CD4-positive, alpha-beta T cell treated with Interleukin-4 for 1 hour (primary cell): ENCODE data around the gene NAB2.
"Not testable (repeated sequence)": the region's sequence is repeated elsewhere in the genome, so short reads cannot be mapped to it uniquely, and the experiment has no call there.

ENCODE experiments used
- DNase-seq, 2 donors: peaks; one replicate each; pipeline ENCODE4 v3.0.0-alpha.2; 2020 to 2022

NAB2 gene

DNA sequence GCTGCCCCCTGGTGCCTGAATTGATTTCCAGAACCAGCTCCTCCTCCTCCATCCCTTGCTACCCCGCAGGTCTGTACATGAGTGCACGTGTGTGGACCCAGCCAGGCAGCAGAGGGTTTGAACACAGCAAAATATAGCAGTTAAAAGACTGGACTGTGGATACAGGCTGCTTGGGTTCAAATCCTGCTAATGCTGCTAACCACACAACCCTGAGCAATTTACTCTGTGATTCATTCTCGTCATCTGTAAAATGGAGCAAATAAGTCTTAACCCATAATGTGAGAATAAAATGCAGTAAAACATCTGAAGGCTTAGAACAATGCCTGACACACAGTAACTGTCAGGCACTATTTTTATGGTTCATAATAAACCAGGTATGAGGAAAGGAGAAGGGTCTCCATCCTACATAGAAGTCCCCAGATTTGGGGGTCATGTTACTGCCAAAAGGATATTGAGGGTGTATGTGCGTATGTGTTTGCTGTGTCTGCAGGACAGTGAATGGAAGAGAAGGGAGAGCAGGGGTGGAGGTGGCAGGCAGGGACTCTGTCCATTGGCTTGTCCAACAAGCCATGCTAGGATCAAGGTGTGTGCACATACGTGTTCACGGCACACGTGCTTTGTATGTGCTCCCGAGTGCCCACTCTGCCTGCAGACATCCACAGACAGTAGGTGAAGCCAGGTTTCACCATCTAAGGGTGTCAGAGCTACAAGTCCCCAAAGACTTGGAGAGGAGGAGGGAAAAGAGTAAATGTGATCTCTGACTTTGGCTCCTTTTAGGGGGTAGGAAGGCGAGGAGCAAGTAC, 23.8 kb downstream of the NAB2 start:
- no peak for DNase-seq

DNA sequence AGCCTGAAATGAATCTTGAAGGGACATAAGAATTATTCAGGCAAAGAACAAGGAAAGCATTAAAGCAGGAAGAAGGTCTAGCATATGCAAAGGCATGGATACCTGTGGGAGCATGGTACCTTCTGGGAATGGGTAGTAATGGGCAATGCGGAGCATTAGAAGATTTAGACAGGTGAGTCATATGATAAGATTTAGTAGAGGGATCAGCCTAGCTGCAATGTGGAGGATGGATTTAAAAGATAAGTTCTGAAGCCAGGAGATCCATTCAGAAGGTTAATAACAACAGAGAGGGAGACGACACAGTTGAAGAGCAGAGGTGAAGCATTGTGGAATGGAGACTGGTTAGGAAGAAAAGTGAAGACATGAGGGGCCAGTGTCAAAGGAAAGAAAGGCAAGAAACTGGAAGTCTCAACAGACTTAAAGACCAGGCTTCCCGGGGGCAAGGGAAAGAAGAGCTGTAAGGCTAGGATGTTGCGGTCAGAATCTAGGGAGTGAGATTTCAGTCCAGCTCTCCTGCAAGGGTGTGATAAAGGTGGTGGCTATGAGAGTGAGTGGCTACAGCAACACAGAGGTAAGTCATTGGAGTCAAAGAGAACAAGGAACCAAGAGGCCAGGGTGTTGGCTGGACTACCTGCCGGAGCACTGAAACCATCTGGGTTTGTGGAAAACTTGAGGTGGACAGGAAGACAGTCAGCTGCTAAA, 27.8 kb downstream of the NAB2 start:
- no peak for DNase-seq

DNA sequence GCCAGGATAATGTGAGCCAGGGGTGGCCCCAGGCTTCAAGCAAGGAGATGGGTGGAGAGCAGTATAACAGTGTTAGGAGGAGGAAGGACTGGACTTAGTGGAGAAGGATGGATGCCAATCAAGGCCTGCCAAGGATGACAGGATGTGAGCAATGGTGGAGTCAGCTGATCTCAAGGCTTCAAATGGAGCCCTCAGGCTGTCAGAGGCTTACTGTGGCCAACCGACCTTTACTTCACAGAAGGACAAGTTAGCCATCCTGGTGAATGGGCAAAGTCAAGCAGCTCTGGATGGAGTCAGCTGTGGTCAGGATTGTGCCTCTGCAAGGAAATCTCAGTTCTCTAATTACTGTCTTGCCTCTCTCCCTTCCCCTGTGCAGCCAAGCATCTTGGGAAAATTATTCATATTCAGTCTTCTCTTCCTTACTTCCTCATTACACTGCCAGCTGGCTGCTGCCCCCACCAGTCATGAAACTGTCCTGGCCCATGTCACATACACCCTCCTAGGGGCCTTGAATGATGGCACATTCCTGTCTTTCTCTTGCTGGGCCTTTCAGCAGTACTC, 29.9 kb downstream of the NAB2 start:
- DNase-seq = peak in 1 of 2 donors; percentile 31

DNA sequence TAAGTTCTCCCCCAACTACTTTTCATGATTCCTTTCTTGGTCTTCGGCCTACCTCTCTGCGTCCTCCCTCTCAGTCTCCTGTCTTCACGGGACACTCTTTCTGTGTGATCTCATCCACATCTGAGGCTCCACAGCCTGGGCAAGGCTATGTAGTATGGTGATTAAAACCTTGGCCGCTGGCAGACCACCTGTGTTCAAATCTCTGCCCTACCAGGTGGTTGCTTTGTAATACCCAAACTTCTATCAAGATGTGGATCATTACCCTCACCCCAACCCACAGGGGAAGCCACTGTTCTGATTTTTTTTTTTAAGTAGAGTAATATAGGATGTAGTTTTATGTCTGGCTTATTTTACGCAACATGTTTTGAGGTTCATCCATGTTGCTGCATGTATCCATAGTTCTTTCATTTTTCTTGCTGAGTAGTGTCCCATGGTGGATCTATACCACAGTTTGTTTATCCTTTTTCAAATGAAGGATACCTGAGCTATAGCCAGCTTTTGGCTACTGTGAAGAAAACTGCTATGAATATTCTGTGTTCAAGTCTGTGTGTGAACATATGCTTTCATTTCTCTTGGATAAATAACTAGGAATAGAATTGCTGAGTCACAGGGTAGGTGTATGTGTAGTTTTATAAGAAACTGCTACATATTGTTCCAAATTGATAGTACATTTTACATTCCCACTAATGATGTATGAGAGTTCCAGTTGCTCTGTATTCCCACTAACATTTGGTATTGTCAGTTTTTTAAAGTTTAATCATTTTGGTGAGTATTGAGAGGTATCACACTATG, 30.6 kb downstream of the NAB2 start:
- DNase-seq = no peak

DNA sequence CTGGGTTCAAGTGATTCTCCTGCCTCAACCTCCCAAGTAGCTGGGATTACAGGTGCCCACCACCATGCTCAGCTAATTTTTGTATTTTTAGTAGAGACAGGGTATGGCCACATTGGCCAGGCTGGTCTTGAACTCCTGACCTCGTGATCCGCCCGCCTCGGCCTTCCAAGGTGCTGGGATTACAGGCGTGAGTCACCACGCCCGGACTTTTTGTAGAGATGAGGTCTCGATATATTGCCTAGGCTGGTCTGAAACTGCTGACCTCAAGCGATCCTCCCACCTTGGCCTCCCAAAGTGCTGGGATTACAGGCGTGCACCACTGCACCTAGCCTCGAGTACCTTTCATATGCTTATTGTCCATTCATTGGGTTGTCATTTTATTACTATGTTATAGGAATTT, 31.8 kb downstream of the NAB2 start:
- not testable (repeated sequence) for DNase-seq

DNA sequence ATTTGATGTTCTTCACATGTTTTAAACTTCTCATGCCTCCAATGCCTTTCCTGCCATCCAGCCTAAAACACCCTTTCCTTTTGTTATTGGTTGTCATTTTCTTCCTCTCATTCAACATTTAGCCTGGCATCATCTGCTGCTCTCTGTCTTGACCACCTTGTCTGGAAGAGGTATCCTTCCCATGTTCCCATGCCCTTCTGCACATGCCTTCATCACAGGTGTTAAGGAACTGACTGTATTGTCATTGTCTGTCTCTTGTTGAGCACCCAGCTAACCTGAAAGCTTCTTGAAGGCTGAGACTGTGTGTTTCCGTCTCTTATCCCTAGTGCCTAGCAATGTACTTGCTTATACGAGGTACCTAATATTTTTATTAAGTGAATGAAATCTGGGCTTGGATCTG, 34.9 kb downstream of the NAB2 start:
- no peak for DNase-seq

DNA sequence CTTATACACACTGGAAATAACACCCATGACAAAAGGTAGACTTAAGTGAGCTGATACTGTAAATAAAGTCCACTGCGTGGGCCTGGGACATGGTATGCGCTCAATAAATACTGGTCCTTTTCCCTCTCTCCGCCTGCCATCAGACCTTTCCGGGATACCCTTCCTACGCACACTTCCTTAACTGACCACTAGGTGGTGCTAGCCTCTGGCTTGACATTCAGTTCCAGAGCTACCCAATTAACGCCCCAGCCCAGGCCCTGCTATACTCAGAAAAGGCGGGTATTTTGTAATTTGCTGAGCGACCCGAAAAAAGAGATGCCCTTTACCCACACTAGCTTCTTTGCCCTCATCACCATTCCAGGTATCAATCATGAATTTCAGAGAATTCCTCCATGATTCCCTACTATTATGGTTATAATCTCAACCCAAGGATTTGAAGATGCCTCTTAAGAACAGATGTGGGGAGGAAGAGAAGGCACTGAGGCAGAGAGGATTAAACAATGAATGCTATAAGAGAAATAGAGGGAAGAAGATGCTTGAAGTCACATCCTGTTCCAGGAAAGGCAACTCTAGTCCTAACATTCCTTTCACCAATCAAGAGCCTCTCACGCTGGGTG, 35.5 kb downstream of the NAB2 start:
- DNase-seq = peak; percentile 79 to 85

DNA sequence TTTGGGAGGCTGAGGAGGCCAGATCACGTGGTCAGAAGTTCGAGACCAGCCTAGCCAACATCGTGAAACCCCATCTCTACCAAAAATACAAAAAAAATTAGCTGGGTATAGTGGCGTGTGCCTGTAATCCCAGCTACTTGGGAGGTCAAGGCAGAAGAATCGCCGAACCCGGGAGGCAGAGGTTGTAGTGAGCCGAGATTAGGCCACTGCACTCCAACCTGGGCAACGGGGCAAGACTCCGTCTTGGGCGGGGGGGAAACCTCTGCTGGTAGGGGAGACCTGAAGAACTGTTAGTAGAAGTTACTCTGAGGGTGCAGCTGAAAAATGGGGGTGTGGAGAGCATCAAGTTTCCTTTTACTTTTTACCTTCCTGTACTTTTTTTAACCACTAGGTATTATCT, 37.1 kb downstream of the NAB2 start:
- no peak for DNase-seq

DNA sequence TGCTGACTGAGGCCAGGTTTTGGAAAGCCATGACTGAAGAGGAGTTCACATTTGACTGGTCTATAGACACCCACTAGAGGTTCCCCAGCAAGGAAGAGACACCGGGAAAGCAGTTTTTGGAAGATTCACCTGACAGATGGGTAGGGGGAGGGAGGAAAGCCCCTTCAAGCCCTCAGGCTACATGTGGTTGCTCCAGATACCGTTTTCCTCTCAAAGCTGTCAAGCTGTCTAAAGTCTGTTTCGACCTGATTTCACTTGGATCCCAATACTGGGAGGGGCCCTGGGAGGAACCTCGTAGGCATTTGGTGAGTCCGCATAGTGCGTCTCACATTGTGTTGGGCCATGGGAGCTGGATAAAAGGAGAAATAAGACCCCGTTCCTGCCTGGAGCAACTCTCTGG, 37.6 kb downstream of the NAB2 start:
- no peak for DNase-seq

DNA sequence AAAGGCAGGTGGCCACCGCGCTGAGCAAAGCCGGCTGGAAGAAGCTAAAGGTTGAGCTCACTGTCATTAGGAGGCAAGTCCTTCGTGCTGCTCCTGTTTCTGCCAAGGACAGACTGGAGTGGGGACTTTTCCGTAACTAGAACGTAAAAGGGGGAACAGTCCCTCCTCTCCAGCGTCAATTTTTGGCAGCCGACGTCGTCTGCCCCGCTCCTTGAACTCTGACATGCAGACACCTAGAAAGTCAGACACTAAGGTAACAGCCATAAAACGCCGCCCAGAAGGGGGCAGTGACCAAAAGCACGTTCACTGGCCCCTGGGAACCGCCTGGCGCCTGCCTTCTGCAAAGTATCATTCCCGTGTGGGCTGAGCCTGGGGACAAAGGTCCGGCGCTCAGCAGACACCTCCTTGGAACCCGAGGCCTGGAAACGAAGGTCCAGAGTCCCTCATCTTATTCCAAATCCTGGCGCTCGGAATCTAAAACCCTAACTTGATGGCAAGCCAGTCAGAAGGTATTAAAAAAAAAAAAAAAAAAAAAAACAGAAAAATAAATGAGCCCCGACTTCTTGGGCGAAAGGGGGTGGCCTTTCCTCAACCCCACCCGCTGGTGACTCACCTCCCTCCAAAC, 38.3 kb downstream of the NAB2 start:
- DNase-seq = peak; percentile 41 to 68

DNA sequence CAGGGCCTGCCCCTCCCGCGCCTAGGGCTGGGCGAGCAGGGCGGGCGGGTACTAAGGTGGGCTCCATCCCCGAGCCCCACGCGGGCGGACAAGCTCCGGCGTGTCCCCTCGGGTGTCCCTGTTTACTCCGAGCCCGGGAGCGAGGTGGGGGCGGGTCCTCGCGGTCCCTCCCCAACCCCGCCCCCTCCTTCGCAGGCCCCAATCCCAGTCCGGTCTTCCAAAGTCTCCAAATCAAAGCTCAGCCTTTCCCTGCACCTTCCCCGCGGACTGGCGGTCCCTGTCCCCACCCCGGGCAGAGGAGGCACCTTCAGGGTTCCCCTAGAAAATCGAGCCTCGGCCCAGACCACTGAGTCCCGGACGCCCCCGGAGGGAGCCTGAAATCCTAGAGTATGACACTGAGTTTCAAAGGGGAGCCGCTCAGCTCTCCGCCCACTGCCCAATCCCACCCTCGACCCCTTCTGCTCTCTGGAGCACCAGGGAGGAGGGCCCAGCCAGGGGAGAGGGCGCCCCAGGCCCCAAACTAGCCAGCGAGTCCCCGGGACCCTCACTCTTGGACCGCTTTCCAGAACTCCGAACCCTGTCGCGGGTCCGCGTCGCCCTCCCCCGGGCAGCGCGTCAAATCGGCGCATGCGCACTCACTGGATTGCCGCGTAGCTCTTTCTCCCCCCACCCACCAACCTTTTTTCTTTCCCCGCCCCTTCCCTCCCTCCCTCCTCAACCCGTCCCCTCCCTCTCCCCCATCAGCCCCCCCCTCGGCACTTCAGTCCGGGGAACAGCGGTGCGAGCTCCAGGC, 39.0 kb downstream of the NAB2 start, which contains the start of gene LRP1:
LRP1 (plus strand) TSS at position 758 of the 793 bp plus-strand sequence. CDS start 482 bp downstream, outside the sequence.
- DNase-seq = peak; percentile 80 to 83

DNA sequence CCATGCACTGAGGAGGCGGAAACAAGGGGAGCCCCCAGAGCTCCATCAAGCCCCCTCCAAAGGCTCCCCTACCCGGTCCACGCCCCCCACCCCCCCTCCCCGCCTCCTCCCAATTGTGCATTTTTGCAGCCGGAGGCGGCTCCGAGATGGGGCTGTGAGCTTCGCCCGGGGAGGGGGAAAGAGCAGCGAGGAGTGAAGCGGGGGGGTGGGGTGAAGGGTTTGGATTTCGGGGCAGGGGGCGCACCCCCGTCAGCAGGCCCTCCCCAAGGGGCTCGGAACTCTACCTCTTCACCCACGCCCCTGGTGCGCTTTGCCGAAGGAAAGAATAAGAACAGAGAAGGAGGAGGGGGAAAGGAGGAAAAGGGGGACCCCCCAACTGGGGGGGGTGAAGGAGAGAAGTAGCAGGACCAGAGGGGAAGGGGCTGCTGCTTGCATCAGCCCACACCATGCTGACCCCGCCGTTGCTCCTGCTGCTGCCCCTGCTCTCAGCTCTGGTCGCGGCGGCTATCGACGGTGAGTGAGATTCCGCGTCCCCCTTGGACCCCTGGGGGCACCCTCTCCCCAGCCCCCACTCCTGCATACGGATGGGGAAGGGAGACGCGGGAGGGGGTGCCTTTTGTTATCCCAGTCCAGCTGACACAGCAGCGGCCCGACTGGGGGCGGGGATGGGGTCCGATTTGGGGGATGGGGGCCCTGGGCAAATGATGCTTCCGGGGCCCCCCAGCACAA, 39.8 kb downstream of the NAB2 start:
- DNase-seq = no peak

DNA sequence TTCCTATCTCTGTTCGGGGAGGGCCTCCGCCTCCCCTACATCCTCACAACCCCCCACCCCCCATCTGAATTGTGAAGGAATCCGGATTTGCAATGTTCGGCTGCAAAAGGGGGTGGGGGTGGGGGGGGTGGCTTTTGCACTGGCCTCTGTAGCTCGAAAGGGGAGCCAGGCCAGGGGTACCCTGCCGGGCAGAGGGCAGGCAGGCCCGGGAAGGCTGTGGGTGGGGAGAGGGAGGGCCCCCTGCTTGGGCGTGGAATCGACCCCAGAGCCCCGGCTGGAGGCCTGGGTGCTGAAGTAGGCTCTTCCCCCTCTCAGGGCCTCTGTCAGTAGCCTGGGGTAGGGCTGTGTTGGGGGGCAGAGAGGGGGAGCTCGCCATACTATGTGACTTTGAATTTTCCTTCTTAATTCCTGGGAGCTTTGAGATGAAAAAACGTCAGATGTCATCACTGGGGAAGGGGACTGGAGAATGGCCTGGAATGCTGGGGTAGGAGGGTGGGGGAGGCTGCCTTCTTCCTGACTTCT, 40.5 kb downstream of the NAB2 start:
- no peak for DNase-seq

DNA sequence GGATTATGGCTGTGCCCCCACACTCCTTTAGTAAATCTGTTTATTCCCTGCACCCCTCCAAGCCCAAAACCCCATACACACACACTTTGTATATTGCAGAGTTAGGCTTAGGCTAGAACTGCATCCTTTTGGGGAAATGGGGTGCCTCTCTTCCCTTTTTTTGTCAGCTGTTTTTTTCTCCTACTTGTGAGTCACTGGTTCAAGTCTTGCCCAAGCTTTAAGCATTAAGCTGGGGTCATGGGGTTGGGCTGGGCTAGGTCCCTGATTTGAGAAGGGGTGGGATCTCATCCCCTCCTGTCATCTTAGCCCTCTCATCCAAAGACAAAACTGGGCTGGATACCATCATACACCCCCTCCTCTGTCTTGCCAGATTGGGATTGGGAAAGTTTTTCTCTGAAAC, 41.0 kb downstream of the NAB2 start:
- DNase-seq = peak in 1 of 2 donors; percentile 29

DNA sequence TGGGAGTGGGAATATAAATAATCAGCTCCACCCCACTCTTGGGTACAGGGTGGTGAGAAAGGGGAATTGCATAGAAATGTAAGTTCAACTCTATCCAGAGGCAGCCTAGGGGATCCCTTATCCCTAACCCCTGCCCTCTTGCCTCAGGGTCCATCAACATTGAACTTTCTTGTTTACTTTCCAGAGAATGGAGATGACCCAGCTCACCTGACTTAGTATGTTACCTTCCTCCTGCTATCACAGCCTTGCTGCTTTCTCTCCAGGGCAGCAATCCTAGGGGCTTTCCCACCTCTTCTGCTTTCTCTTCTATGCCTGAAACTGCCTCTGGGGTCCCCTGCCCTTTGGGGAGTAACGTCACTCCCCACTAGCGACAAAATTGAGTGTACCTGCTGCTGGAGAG, 42.0 kb downstream of the NAB2 start:
- no peak for DNase-seq

DNA sequence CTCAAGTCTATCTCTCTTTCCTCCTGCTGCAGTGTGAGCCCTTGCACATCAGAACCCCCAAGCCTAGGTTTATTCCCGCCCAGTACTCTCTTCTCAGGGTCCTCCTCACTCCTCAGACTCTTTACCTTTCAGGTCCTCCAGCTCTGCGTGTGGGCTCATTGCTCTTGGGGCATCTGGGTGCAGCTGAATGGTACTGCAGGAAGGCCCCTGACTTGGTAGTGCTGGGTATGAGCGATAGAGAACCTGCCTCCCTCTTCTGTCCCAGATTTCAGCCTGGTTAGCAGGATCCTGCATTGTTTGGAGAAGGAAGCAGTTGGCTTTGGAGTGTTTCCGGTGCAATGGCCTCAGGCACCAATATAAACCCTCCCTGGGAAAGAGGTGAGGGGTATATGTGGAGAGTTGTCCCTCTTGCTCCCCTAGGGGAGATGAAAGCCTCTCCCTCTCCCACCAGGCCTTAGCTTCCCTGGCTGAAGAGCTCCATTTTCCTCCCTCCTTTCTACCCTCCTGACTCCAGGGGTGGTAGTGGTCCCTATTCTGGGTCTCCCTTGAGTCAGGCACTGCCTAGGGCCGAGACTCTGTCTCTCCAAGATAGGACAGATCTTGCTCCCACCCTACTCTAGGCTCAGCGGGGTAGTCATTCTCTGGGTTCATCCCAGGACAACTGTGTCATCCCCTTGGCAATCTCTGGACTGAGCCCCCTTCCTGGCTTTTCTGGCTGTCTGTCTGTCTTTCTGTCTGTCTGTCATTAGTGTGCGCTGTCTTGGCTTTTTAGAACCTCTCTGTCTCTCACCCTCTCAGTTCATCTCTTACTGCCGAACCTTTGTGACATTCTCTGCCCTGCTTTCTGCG, 43.2 kb downstream of the NAB2 start:
- no peak for DNase-seq

DNA sequence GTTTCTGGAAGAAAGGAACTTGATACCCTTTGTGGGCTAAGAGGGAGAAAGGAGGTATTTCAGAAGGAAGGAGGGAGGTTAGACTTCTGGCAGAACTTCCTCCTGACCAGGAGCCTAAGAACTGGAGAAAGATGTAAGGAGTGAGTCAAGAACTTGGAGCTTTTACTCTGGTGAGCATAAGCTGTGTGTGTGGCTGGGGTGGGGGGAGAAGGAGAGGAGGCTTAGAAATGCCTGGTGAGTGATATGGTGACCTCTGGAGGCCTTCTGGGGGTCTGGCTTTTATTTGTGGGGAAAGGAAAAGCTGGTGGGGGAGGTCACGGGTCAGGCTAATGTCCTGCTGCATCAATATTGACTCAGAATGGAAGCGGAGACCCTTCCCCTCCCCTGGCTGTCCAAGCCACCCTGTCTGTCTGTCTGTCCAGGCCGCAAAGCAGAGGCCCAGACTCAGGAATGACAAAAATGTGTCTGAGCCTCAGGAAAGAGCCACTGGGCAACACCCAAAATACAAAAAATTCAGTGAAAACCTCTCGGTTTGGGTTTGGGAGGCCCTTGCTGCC, 44.2 kb downstream of the NAB2 start:
- DNase-seq = no peak

DNA sequence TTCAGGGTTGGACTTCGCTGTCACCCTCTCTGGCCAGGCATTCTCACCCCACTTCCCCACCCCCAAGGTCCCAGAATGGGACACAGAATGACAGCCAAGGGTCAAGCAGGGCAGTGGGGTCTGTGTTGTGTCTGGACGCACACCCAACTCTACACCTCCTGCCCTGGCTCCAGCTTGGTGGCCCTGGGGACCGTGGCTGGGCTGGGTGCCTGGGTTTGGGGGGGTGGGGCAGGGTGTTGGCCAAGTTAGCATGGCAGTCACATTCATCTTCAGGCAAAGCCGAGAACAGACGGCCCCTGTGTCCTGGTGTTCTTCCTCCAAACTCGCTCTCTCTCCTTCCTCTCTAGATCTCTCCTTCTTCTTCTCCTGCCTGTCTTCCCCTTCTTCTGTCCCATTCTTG, 45.0 kb downstream of the NAB2 start:
- no peak for DNase-seq

DNA sequence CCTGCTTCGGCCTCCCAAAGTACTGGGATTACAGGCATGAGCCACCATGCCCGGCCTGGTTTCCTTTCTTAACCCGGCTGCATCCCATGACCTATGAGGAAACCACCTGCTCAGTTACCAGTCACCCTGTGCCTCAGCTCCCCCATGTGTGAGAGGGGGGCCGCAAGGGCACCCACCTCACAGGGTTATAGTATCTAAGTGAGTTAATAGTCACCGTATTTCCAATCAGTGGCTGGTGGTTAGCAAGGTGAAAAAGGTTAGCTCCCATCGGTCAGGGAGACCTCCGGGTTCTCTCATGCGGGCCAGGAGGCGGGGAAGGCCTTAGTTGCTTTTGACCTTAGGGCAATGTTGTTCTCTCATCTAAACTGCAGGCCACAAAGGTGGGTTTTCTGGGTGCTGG, 46.0 kb downstream of the NAB2 start:
- no peak for DNase-seq
